Measurements from ENCODE around the gene DNER. TPM values are rescaled to one million over a fixed set of nuclear protein-coding genes. Genes with fewer than 3 reads are reported as not detected.

Gene DNER
- polyA plus RNA-seq, 1 donor from 2014 or later, result not detected

DNA sequence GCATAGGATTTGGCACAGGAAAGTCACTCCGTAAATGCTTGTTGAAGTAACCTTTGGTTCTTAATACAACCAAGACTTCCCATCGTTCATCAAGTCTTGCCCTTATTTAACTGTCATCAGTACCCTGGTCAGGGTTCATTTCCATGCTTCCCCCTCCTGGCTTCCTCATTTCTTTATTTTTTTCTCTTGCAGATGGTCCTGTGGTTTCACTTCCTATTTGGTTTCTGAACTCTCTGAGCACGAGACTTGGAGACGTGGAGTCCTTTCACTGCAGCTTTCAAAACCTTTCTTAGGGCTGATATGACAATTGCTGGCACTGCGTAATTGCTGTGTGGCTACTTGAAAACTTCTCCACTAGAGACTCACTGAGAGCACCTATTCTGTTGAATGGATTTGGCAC lies 383.4 kb downstream of the DNER start:
- Mint-ChIP-seq H3K4me1 (peaks cover 4 to 19% (median 6%) of the 10 kb centered on the region in 3 donors), H3K27ac (peak overlapping the region in 2 of 3 donors; percentile 1 to 6), H3K36me3 (no peaks in the 10 kb centered on the region), H3K9me3 (peaks cover 0 to 1% (median 0%) of the 10 kb centered on the region in 3 donors), H3K4me3 (peak overlapping the region in 2 of 4 donors; percentile 56 to 76), H3K27me3 (no peaks in the 10 kb centered on the region)

DNA sequence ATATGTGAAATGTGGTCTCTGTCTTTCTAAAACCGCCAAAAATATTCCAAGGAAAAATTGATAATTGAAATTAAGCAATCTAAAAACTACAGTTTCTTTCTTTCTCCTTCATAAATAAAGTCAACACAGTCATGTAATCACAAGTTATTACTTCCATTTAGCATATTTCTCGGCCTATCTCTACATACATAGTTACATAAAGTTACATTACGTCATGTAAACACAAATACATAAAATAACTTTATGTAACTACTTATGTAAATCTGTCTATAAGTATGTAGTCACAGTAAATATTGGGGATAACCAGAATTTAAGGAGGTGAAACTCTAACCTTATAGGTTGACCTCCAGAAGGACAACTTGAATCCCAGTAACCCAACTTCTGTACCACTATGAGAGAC lies 394.8 kb downstream of the DNER start:
- Mint-ChIP-seq H3K27ac (no peak overlapping the region), H3K4me3 (no peak overlapping the region), H3K9me3 (peaks cover 4 to 7% (median 6%) of the 10 kb centered on the region in 3 donors), H3K27me3 (peaks cover 3% of the 10 kb centered on the region), H3K36me3 (peaks cover 2% of the 10 kb centered on the region), H3K4me1 (no peaks in the 10 kb centered on the region)

DNA sequence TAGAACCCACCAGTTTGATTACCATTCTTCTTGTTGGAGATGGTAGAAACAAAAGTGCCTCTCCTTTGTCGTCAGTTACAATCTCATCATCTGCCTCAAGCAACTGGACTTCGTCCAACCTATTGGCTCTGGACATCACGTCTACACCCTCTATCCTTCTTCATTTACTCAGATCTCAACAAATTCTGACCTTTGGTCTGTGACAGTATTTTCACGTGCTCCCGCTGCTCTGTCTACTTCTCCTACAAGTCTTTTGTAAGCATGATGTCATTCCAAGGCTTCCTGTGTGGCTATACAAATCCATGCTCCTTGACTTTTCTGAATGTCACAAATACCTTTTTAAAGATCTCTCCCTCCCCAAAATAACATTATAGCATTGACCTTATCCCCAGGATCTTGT lies 400.2 kb downstream of the DNER start:
- Mint-ChIP-seq H3K9me3 (peaks cover 0 to 3% (median 3%) of the 10 kb centered on the region in 3 donors), H3K27me3 (peaks cover 2% of the 10 kb centered on the region), H3K4me3 (no peak overlapping the region), H3K4me1 (no peaks in the 10 kb centered on the region), H3K27ac (no peak overlapping the region), H3K36me3 (no peaks in the 10 kb centered on the region)

DNA sequence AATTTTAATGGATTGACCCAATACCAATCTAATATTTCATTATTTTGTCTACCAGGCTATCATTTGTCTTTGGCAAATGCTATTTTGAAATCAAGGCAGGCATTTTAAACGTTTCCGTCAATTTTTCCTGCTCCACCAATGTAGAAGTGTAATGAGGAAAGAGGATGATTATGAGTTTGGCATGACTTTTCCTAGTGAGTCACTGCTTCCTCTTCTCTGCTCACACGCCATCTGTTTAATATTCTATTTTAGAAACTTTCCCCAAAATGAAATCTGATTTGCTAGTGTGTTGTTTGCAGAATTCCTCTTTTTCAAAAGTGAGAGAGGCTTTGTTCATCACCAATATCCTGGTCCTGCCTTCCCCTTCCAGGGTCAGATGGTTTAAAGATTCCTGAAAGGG lies 400.8 kb downstream of the DNER start:
- no peaks in the 10 kb centered on the region for H3K4me1 Mint-ChIP-seq
- H3K27me3 Mint-ChIP-seq, result peaks cover 2% of the 10 kb centered on the region
- no peak overlapping the region for H3K4me3 Mint-ChIP-seq
- no peaks in the 10 kb centered on the region for H3K36me3 Mint-ChIP-seq
- peaks cover 1 to 3% (median 3%) of the 10 kb centered on the region in 3 donors for H3K9me3 Mint-ChIP-seq
- H3K27ac Mint-ChIP-seq, result no peak overlapping the region

Other genes with a start within 250 kb of the DNER start
- 51.5 TPM for gene TRIP12, start 207.5 kb upstream of the DNER start, polyA plus RNA-seq
- 0.63 TPM for gene FBXO36, start 207.9 kb upstream of the DNER start, polyA plus RNA-seq